DMS153 treated with DMSO at 0.1 percent for 48 hours (cell line): ENCODE measurements around the gene TSPAN16.
"Not testable (repeated sequence)": the region's sequence is repeated elsewhere in the genome, so short reads cannot be mapped to it uniquely, and the experiment has no call there.

Source experiments
- DNase-seq: peaks from one replicate; lab custom pipeline; 2025; ENCODE audit not compliant: unreplicated experiment; lab: John Stamatoyannopoulos, UW

Gene TSPAN16

GRCh38 chr19:11340099-11340467 lies 44.1 kb downstream of the TSPAN16 start:
- DNase-seq, result not testable (repeated sequence)

- no peak for DNase-seq
Measured at GRCh38 chr19:11342429-11342828, 46.5 kb downstream of the TSPAN16 start.

GRCh38 chr19:11345122-11345803 lies 49.3 kb downstream of the TSPAN16 start:
- DNase-seq, result no peak

- DNase-seq, result peak; percentile 98
Measured at GRCh38 chr19:11346104-11346940, 50.4 kb downstream of the TSPAN16 start, which contains the start of the genes CCDC159 and TMEM205. TSS of gene CCDC159 (plus strand) at chr19:11346519. CDS start at chr19:11346607, 88 bp downstream. TSS of gene TMEM205 (minus strand) at chr19:11346268. CDS start at chr19:11345619, 649 bp downstream.

- DNase-seq, result no peak
Measured at GRCh38 chr19:11347546-11348039, 51.6 kb downstream of the TSPAN16 start.

- DNase-seq, result no peak
Measured at GRCh38 chr19:11349171-11349570, 53.2 kb downstream of the TSPAN16 start.

GRCh38 chr19:11354102-11354501 lies 58.1 kb downstream of the TSPAN16 start:
- DNase-seq, result not testable (repeated sequence)

- DNase-seq, result peak; percentile 68
Measured at GRCh38 chr19:11355160-11356073, 59.5 kb downstream of the TSPAN16 start, which contains the start of gene PLPPR2. TSS of gene PLPPR2 (plus strand) at chr19:11355432. CDS start at chr19:11357674, 2,242 bp downstream.

GRCh38 chr19:11356074-11356397 lies 60.1 kb downstream of the TSPAN16 start:
- DNase-seq, result no peak

- no peak for DNase-seq
Measured at GRCh38 chr19:11356676-11357550, 61.0 kb downstream of the TSPAN16 start.

- DNase-seq, result no peak
Measured at GRCh38 chr19:11359421-11359820, 63.5 kb downstream of the TSPAN16 start.

GRCh38 chr19:11361037-11361770 lies 65.2 kb downstream of the TSPAN16 start:
- no peak for DNase-seq

GRCh38 chr19:11361771-11362731 lies 66.1 kb downstream of the TSPAN16 start:
- no peak for DNase-seq

- DNase-seq, result no peak
Measured at GRCh38 chr19:11363881-11364280, 67.9 kb downstream of the TSPAN16 start.

- no peak for DNase-seq
Measured at GRCh38 chr19:11364296-11364904, 68.4 kb downstream of the TSPAN16 start.

GRCh38 chr19:11364935-11365334 lies 69.0 kb downstream of the TSPAN16 start:
- no peak for DNase-seq
